Measurements from ENCODE around the gene RNF151.

DNA sequence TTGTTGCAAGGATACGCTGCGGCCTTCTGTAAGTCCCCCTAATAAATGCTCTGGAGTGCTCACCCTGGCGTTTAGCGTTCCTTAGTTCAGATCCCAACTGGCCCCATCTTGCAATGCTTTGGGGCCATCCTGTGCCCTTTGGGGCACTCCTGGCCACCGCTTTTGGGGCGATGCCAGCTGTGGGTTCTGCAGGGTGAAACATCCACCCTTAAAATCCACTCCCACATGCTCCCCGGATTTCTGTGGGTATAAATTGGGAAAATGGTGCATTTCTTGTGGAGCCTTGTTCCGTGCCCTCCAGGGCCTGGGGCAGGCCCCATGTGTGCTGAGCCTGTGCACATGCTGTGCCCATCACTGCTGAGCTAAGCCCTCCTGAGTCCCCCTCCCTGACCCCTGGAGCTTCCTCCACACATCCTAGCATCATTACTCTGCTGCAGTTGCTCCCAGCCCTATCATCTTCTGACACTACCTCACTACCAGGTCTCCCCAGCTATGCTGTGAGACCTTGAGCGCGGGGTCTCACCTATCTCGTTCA, 29.6 kb upstream of the RNF151 start:
- no peak for TF ChIP-seq CTCF (IDR thresholded peaks at IDR 0.05)
- no peak for TF ChIP-seq REST (IDR thresholded peaks at IDR 0.05; ENCODE audit: insufficient read depth in 1 of 2, low read depth in 2 of 2, low read length in 1 of 2)

All from Panc1 (cell line).